HG03175 (cell line): ENCODE data around the gene TMEM165.
A peak's percentile ranks its signal among the peaks of the same experiment; 100 is the strongest.

Source experiments
- ATAC-seq: cut with Tn5 transposase; IDR thresholded peaks from one replicate; pipeline ENCODE4 v1.9.1; 2021; ENCODE audit warnings: mild to moderate bottlenecking, moderate library complexity; ENCODE audit not compliant: unreplicated experiment

TMEM165 gene

GRCh38 chr4:55366621-55367020, 29.1 kb upstream of the TMEM165 start:
- no peak for ATAC-seq

GRCh38 chr4:55367084-55367722, 28.6 kb upstream of the TMEM165 start:
- ATAC-seq, result no peak

GRCh38 chr4:55369968-55370367, 25.8 kb upstream of the TMEM165 start:
- ATAC-seq, result no peak

GRCh38 chr4:55372259-55372658, 23.5 kb upstream of the TMEM165 start:
- no peak for ATAC-seq

- no peak for ATAC-seq
Measured at GRCh38 chr4:55373461-55373860, 22.3 kb upstream of the TMEM165 start.

GRCh38 chr4:55376698-55377097, 19.1 kb upstream of the TMEM165 start:
- ATAC-seq, result no peak

- ATAC-seq, result no peak
Measured at GRCh38 chr4:55378617-55379467, 16.9 kb upstream of the TMEM165 start.

- ATAC-seq, result no peak
Measured at GRCh38 chr4:55380576-55380975, 15.2 kb upstream of the TMEM165 start.

GRCh38 chr4:55381502-55381901, 14.3 kb upstream of the TMEM165 start:
- ATAC-seq, result no peak

GRCh38 chr4:55382488-55383003, 13.2 kb upstream of the TMEM165 start:
- no peak for ATAC-seq

- ATAC-seq, result no peak
Measured at GRCh38 chr4:55385201-55385649, 10.5 kb upstream of the TMEM165 start.

GRCh38 chr4:55386073-55386472, 9.7 kb upstream of the TMEM165 start:
- ATAC-seq, result peak; percentile 76

- ATAC-seq, result no peak
Measured at GRCh38 chr4:55386840-55387239, 8.9 kb upstream of the TMEM165 start.

- no peak for ATAC-seq
Measured at GRCh38 chr4:55393461-55394320, 2.1 kb upstream of the TMEM165 start.

- ATAC-seq, result peak; percentile 0
Measured at GRCh38 chr4:55395218-55395528, 584 bp upstream of the TMEM165 start.

- peak; percentile 28 for ATAC-seq
Measured at GRCh38 chr4:55396308-55397125, 760 bp downstream of the TMEM165 start.

- no peak for ATAC-seq
Measured at GRCh38 chr4:55397126-55397436, 1.3 kb downstream of the TMEM165 start.

GRCh38 chr4:55397520-55398321, 2.0 kb downstream of the TMEM165 start:
- no peak for ATAC-seq

GRCh38 chr4:55398461-55398860, 2.7 kb downstream of the TMEM165 start:
- ATAC-seq, result no peak

GRCh38 chr4:55398966-55399365, 3.2 kb downstream of the TMEM165 start:
- ATAC-seq, result no peak
